NT2/D1 (cell line): Measurements from ENCODE around the gene RNF168.

Experiments used
- SUZ12 ChIP-seq: IDR thresholded peaks from 2 replicates; pipeline ENCODE4 v1.6.1; 2011; ENCODE audit not compliant: insufficient read length, insufficient read depth; ENCODE audit errors: extremely low read depth
- YY1 ChIP-seq: IDR thresholded peaks from 2 replicates; pipeline ENCODE4 v1.6.1; 2011; ENCODE audit not compliant: insufficient read length, insufficient read depth

GRCh38 chr3:196428041-196428440 is 75.5 kb downstream of the RNF168 start:
- no peak for TF ChIP-seq SUZ12
- TF ChIP-seq YY1 = no peak
